OCI-LY1 (cell line): ENCODE data around the gene DDX51.

ENCODE experiments used
- CTCF ChIP-seq: fragments of 200-600 bp; sonication (generic), shearing (Covaris generic); IDR thresholded peaks from 2 replicates; pipeline ENCODE4 v1.5.1; 2017; ENCODE audit warnings: mild to moderate bottlenecking, antibody characterized with exemption, low read length, moderate library complexity, mixed read lengths
- EZH2 ChIP-seq: fragments of 200-600 bp; sonication (generic), shearing (Covaris generic); IDR thresholded peaks from 2 replicates; pipeline ENCODE4 v1.8.0; 2017; ENCODE audit warnings: borderline replicate concordance, mixed run types, mild to moderate bottlenecking, antibody characterized with exemption, low read length, moderate library complexity, mixed read lengths

DNA sequence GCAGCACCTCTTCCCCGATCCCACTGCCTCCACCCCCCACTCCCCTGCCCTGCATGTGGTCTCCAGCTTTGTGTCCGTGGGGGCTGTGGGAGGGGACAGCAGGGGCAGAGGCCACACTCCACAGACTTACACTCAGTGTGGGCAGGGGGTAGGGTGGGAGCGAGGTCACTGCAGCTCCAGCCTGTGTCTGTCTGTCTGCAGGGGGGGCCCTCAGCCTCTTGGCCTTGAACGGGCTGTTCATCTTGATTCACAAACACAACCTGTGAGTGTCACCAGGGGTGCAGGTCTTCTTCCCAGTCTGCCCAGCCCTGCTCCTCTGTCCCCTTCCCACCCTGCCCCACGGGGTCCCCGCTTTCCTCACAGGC, 6.6 kb upstream of the DDX51 start:
- TF ChIP-seq CTCF (no peak), EZH2 (no peak)
